NCI-H345 treated with DMSO at 0.1 percent for 48 hours (cell line): ENCODE results near the gene CHTOP.

Source experiments
- DNase-seq: peaks from one replicate; lab custom pipeline; 2025; ENCODE audit not compliant: unreplicated experiment; lab: John Stamatoyannopoulos, UW

The CHTOP gene

DNA sequence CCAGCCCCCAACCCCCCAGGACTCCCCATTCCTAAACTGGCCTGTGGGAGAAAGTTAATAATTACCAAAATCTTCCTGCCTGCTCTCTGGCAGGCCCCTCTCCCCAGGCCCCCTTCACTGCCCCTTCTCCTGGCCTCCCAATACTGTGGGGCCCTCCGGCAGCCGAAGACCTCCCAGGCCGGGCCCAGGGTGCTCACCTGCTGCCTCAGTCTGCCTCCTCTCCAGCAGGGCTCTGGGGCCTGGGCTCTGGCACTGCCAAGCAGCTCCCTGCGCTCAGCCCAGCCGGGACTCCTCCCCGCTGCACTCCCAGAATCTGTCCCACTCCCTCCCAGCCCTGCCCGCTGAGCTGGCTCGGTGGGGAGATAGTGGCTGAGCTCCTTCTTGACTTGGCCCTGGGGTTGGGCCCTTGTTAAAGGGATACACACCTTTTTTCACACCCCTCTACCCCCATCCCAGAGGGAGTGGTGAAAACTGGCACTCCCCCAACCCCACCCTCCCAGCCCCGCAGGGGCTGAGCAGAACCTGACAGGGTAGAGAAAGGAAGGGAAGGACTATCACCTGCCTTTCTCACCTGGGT, 21.0 kb upstream of the CHTOP start, which contains the start of gene S100A16:
TSS of gene S100A16 (minus strand) at position 383 of the 577 bp plus-strand sequence. CDS start 4,986 bp downstream, outside the sequence.
- DNase-seq: no peak

GRCh38 chr1:153613406-153613805, 20.5 kb upstream of the CHTOP start:
- no peak for DNase-seq

DNA sequence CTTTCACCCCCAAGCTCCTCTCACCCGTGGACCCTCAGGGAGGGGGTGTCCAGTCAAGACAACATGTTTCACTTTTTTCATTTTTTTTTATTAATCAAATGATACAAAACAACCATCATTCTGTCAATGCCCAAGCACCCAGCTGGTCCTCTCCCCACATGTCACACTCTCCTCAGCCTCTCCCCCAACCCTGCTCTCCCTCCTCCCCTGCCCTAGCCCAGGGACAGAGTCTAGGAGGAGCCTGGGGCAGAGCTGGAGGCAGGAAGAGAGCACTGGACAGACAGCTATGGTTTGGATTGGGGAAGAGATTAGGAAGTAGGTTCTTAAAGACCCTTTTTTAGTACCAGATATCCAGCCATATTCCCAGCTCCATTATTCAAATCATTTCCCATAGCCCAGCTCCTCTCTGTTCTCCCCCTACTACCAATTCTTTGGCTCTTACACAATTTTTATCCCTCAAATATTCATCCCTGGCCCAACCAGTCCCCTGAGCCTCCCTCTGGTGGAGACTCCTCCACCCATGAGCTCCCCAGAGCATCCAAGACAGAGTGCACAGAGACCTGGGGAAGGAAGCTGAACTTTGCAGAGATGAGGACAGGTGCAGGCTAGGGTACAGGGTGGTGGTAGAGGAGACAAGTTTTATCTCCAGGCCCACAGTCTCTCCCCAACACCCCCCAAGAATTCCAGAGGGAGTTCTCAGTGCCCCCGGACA, 19.5 kb upstream of the CHTOP start:
- DNase-seq: no peak

- DNase-seq: no peak
These were observed 19.0 kb upstream of the CHTOP start for GRCh38 chr1:153614906-153615305.

DNA sequence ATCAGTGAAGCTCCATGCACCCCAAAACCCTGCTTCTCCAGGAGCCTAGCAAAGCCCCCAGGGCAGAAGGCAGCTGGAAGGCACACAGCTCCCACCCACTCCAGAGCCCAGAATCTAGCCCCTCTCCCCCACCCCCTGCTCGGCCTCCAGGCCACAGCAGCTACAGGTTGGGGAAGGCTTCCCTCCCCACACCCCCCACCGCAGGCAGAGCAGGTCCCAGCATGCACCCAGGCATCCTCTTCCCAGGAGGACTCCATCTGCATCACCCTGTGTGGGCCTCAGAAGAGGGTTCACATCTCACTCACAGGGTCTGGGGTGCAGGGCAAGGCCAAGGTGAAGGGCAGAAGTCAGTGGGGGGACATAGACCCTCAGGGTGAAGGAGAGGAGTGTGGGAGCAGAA, 18.5 kb upstream of the CHTOP start:
- DNase-seq: no peak

DNA sequence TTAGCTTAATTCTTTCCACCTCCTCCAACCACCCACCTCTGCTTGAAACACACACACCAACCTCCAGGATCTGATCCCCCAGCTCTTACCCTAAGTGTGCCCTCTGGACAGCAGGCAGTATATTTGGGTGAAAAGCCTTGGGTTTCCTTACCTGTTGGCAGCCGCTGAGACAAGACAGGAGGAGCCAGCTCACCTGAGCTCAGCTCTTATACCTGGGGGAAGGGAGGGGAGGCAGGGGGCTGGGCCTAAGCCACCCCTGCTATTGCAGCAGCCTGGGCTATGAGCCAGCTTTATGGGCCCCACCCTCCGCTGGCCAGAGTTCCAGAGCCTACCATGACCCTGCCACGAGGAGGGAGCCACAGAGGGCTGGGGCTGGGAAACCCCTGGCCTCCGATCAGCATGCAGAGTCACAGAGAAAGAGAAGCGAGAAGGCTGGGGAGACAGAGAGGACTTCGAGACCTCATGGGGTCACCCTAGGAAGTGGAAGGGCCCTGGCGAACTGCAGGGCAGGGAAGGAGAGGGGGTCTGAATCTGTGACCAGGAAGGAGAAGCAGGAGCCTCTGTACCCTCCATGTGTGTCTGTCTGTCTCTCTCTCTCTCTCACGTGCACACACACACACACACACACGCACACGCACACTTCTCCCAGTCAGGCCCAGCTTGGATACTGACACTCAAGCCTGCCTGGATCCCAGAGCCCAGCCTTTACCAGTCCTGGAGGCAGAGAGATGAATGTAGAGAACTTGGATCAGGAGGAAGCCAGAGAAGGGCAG, 17.5 kb upstream of the CHTOP start, which contains the start of gene S100A14:
TSS of gene S100A14 (minus strand) at position 182 of the 773 bp plus-strand sequence. CDS start 467 bp downstream, outside the sequence.
- DNase-seq: no peak

DNA sequence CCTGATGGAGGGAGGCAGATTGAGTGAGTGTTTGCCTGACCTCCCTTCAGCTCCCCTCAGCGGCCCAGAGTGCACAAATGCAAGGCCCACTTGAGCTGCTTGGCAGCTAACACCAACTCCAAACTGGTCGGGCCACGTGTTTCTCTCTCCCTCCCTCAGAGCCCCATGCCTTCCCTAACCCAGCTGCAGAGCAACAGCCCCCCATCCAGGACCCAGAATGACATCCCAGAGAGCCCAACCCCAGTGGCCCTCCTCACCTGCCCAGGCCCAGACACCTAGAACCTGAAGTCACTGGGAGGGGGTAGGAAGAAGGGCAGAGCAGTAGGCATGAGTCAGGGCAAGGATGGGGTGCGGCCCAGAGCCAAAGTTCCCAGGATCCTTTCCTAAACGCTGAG, 17.0 kb upstream of the CHTOP start:
- DNase-seq: no peak

- peak; percentile 56 for DNase-seq
These were observed 16.2 kb upstream of the CHTOP start for GRCh38 chr1:153617663-153618062.

DNA sequence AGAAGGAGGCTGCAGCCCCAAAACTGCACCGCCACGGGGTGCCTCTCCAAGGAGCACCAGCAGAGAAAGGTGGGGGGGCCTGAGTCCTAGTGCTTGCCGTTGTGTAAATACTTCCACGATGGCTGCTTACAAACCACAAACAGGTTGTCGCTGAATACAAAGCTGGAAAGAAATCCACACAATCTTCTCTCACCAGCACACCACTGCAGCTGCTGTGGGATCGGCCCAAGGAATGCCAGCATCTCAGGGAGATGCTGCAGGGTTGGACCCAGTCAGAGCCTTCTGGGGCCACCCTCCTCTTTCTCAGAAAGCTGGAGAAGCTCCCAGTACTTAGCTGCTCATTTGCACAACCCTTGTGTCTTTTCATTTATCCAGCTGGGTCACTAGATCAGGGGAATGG, 14.7 kb upstream of the CHTOP start:
- DNase-seq: no peak

DNA sequence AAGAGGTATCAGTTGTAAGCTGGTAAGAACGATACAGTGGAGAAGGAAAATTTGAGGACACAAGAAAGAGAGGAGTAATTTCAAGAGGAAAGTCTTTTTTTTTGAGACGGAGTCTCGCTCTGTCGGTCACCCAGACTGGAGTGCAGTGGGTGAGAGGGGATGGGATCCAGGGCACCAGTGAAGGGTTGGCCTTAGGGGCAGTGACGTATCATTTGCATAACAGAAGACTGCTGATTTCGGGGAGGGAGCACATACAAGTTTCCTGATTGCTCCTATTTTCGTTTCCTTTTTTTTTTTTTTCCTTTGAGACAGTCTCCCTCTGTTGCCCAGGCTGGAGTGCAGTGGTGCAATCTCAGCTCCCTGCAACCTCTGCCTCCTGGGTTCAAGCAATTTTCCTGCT, 10.8 kb upstream of the CHTOP start:
- no peak for DNase-seq

GRCh38 chr1:153624965-153625611, 8.8 kb upstream of the CHTOP start:
- no peak for DNase-seq

- DNase-seq: no peak
These were observed 7.4 kb upstream of the CHTOP start for GRCh38 chr1:153626477-153626903.

DNA sequence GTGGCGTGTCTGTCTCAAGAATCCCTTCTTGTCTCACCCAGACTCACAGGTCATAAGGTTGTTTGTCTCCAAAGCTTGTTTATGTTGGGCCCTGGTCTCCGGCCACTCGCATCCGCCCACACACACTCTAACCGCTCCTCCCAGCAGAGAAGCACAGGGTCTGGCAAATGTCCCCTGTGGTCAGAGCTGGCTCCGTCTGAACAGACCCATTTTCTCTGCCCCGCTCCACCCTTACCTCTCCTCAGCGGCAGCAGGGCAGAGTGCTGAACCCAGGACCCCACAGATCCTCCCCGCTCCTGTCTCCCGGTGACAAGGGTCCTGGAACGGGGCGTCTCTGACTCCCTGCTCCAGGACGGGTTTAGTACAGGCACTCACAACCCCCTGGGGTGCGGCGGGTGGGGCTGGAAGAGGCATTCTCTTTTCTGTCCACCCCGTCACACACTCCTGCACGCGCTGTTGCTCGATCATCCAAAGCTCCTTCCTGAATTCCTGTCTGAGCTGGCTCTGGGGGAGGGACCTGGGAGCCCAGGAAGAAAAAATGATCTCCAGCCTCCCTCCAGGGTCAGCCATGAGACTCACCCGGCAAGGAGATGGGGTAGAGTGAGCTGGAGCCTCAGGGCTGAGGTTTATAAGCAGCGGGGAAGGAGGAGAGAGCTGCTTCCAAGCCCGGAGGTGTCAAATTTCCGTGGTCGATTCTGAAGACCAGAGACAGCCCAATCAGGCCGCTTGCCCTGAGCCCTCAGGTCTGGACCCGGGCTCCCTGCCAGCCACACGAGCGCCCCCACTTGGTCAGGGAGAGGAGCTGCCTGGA, 6.8 kb upstream of the CHTOP start, which contains the start of gene S100A13:
TSS of gene S100A13 (minus strand) at position 602 of the 811 bp plus-strand sequence. CDS start 1,033 bp downstream, outside the sequence.
- peak; percentile 85 for DNase-seq

GRCh38 chr1:153627715-153628626, 5.9 kb upstream of the CHTOP start, which contains the start of gene S100A1:
Gene S100A1, plus strand, starts transcription at chr1:153628434. Its CDS starts 2,088 bp downstream, at chr1:153630522.
- no peak for DNase-seq

- no peak for DNase-seq
These were observed 5.1 kb upstream of the CHTOP start for GRCh38 chr1:153628638-153629342.

GRCh38 chr1:153629343-153629665, 4.6 kb upstream of the CHTOP start:
- no peak for DNase-seq

- no peak for DNase-seq
These were observed 3.9 kb upstream of the CHTOP start for GRCh38 chr1:153629971-153630370.

- no peak for DNase-seq
These were observed 3.5 kb upstream of the CHTOP start for GRCh38 chr1:153630384-153630783.
